ENCODE measurements around the gene ZNF655. TPM values are rescaled to one million over a fixed set of nuclear protein-coding genes. Genes with fewer than 3 reads are reported as not detected.

The ZNF655 gene
- total and polyA plus RNA-seq, 2 experiments from 2014 or later: 20.6 to 55.8 TPM

DNA sequence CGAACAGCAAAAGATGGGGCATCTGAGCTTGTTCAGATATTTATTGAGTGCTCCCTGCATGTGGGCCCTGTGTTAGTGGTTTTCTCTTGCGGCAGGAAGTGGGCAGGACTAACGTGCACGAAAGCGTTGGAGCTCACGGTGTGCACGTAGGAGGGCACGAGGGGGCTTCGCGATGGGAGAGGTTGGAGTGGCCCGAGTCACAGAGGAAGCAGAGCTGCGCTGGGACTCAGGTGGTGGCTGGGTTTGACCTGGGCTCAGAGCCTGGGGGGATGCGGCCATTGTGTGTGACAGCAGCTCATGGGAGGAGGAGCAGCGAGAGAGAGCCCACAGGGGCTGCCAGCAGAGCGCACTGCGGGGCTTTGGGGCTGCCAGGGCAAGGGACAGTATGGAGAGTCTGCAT, 66.0 kb downstream of the ZNF655 start:
- Mint-ChIP-seq H3K27me3 (ENCODE audit: insufficient read depth, low read depth, poor library complexity) (peaks cover 20% of the 10 kb centered on the region), H3K9me3 (no peaks in the 10 kb centered on the region), H3K27ac (no peak overlapping the region), H3K36me3 (ENCODE audit: low read depth) (peaks cover 92% of the 10 kb centered on the region), H3K4me3 (no peak overlapping the region; the same call in 2 of the 3 replicates), H3K4me1 (peaks cover 15% of the 10 kb centered on the region)
- Histone ChIP-seq H4K20me1 (replicated peaks; ENCODE audit: insufficient read depth) (peaks cover 23% of the 10 kb centered on the region), H3K79me2 (replicated peaks; ENCODE audit: insufficient read depth) (no peaks in the 10 kb centered on the region), H2AFZ (no peak overlapping the region), H3K9me2 (ENCODE audit: insufficient read depth) (no peaks in the 10 kb centered on the region), H3F3A (replicated peaks; ENCODE audit: low read depth) (0 out of 2 replicates have a peak, but pooled peaks cover 8% of the 10 kb centered on the region), H3K27me3 (ENCODE audit: insufficient read depth) (no peaks in the 10 kb centered on the region), H3K27ac (ENCODE audit: low read depth) (no peak overlapping the region), H3K4me2 (no peak overlapping the region), H3K36me3 (ENCODE audit: insufficient read depth) (peaks cover 18% of the 10 kb centered on the region), H3K4me1 (ENCODE audit: insufficient read depth) (peaks cover 6% of the 10 kb centered on the region), H3K4me3 (no peak overlapping the region)
- ATAC-seq (no peak), DNase-seq (ENCODE audit: low spot score) (no peak)
- no peak for TF ChIP-seq EZH2 (IDR thresholded peaks at IDR 0.05; ENCODE audit: low read depth, unreplicated experiment)
- TF ChIP-seq, protein P1, sequence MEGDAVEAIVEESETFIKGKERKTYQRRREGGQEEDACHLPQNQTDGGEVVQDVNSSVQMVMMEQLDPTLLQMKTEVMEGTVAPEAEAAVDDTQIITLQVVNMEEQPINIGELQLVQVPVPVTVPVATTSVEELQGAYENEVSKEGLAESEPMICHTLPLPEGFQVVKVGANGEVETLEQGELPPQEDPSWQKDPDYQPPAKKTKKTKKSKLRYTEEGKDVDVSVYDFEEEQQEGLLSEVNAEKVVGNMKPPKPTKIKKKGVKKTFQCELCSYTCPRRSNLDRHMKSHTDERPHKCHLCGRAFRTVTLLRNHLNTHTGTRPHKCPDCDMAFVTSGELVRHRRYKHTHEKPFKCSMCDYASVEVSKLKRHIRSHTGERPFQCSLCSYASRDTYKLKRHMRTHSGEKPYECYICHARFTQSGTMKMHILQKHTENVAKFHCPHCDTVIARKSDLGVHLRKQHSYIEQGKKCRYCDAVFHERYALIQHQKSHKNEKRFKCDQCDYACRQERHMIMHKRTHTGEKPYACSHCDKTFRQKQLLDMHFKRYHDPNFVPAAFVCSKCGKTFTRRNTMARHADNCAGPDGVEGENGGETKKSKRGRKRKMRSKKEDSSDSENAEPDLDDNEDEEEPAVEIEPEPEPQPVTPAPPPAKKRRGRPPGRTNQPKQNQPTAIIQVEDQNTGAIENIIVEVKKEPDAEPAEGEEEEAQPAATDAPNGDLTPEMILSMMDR (conservative IDR thresholded peaks at IDR 0.05; ENCODE audit: low read depth in 2 of 2): 0 out of 4 replicates have a peak, but pooled peaks of 1 of the 2 experiments have one; percentile 3

GRCh38 chr7:99625321-99625720, 66.9 kb downstream of the ZNF655 start:
- Mint-ChIP-seq H3K4me3 (no peak overlapping the region), H3K27me3 (ENCODE audit: insufficient read depth, low read depth, poor library complexity) (peaks cover 16% of the 10 kb centered on the region), H3K27ac (no peak overlapping the region), H3K4me1 (peaks cover 22% of the 10 kb centered on the region), H3K9me3 (no peaks in the 10 kb centered on the region), H3K36me3 (ENCODE audit: low read depth) (peaks cover 92% of the 10 kb centered on the region)
- no peak for ATAC-seq
- DNase-seq (ENCODE audit: low spot score): no peak
- Histone ChIP-seq H3K79me2 (replicated peaks; ENCODE audit: insufficient read depth) (no peaks in the 10 kb centered on the region), H3K27me3 (ENCODE audit: insufficient read depth) (no peaks in the 10 kb centered on the region), H3F3A (replicated peaks; ENCODE audit: low read depth) (0 out of 2 replicates have a peak, but pooled peaks cover 8% of the 10 kb centered on the region), H3K4me1 (ENCODE audit: insufficient read depth) (peaks cover 6% of the 10 kb centered on the region), H3K27ac (ENCODE audit: low read depth) (no peak overlapping the region), H3K4me2 (no peak overlapping the region), H4K20me1 (replicated peaks; ENCODE audit: insufficient read depth) (peaks cover 23% of the 10 kb centered on the region), H3K4me3 (no peak overlapping the region), H2AFZ (no peak overlapping the region), H3K36me3 (ENCODE audit: insufficient read depth) (peaks cover 15% of the 10 kb centered on the region), H3K9me2 (ENCODE audit: insufficient read depth) (no peaks in the 10 kb centered on the region)
- TF ChIP-seq ZNF331 (CRISPR knock-in tag; IDR thresholded peaks at IDR 0.05; ENCODE audit: low read depth) (no peak), EZH2phosphoT487 (IDR thresholded peaks at IDR 0.05; ENCODE audit: unreplicated experiment) (no peak), POLR2AphosphoS5 (IDR thresholded peaks at IDR 0.05; ENCODE audit: low read depth) (no peak), EZH2 (IDR thresholded peaks at IDR 0.05; ENCODE audit: low read depth, unreplicated experiment) (no peak)

GRCh38 chr7:99625961-99626360, 67.5 kb downstream of the ZNF655 start:
- Mint-ChIP-seq H3K36me3 (ENCODE audit: low read depth) (peaks cover 92% of the 10 kb centered on the region), H3K27me3 (ENCODE audit: insufficient read depth, low read depth, poor library complexity) (peaks cover 15% of the 10 kb centered on the region), H3K9me3 (no peaks in the 10 kb centered on the region), H3K4me1 (peaks cover 28% of the 10 kb centered on the region), H3K4me3 (no peak overlapping the region), H3K27ac (no peak overlapping the region)
- Histone ChIP-seq H3K4me3 (no peak overlapping the region), H3K79me2 (replicated peaks; ENCODE audit: insufficient read depth) (no peaks in the 10 kb centered on the region), H4K20me1 (replicated peaks; ENCODE audit: insufficient read depth) (peaks cover 23% of the 10 kb centered on the region), H3K9me2 (ENCODE audit: insufficient read depth) (no peaks in the 10 kb centered on the region), H3K27me3 (ENCODE audit: insufficient read depth) (no peaks in the 10 kb centered on the region), H3K4me2 (no peak overlapping the region), H3K4me1 (ENCODE audit: insufficient read depth) (peaks cover 6% of the 10 kb centered on the region), H3F3A (replicated peaks; ENCODE audit: low read depth) (0 out of 2 replicates have a peak, but pooled peaks cover 8% of the 10 kb centered on the region), H3K27ac (ENCODE audit: low read depth) (no peak overlapping the region), H3K36me3 (ENCODE audit: insufficient read depth) (peaks cover 20% of the 10 kb centered on the region), H2AFZ (no peak overlapping the region)
- no peak for ATAC-seq
- TF ChIP-seq NANOG (IDR thresholded peaks at IDR 0.05; ENCODE audit: borderline replicate concordance) (no peak), EZH2phosphoT487 (IDR thresholded peaks at IDR 0.05; ENCODE audit: unreplicated experiment) (no peak), STAT1 (IDR thresholded peaks at IDR 0.05; ENCODE audit: unreplicated experiment) (no peak)
- no peak for DNase-seq (ENCODE audit: low spot score)

Other genes with a start within 250 kb of the ZNF655 start
- gene ARPC1A, start 232.7 kb upstream of the ZNF655 start, total RNA-seq (2014; rRNA removed; shearing (Covaris generic)): 108 and 168 TPM in 2 replicates
- 210 and 246 TPM in 2 replicates for gene ARPC1A, start 232.7 kb upstream of the ZNF655 start, polyA plus RNA-seq (2016; fragmentation: Nextera tagmentation; extraction: Ambion mirVana)
- gene ARPC1B, start 183.9 kb upstream of the ZNF655 start, total RNA-seq (2014; rRNA removed; shearing (Covaris generic)): 93.2 and 132 TPM in 2 replicates
- gene ARPC1B, start 183.9 kb upstream of the ZNF655 start, polyA plus RNA-seq (2016; fragmentation: Nextera tagmentation; extraction: Ambion mirVana): 89.7 and 101 TPM in 2 replicates
- gene PDAP1, start 150.0 kb upstream of the ZNF655 start, total RNA-seq (2014; rRNA removed; shearing (Covaris generic)): 93.1 and 125 TPM in 2 replicates
- gene PDAP1, start 150.0 kb upstream of the ZNF655 start, polyA plus RNA-seq (2016; fragmentation: Nextera tagmentation; extraction: Ambion mirVana): 134 and 205 TPM in 2 replicates
- gene BUD31, start 149.7 kb upstream of the ZNF655 start, total RNA-seq (2014; rRNA removed; shearing (Covaris generic)): 77.1 and 98.5 TPM in 2 replicates
- gene BUD31, start 149.7 kb upstream of the ZNF655 start, polyA plus RNA-seq (2016; fragmentation: Nextera tagmentation; extraction: Ambion mirVana): 227 and 247 TPM in 2 replicates
- gene PTCD1, start 119.8 kb upstream of the ZNF655 start, total RNA-seq (2014; rRNA removed; shearing (Covaris generic)): 12.2 and 18.1 TPM in 2 replicates
- gene PTCD1, start 119.8 kb upstream of the ZNF655 start, polyA plus RNA-seq (2016; fragmentation: Nextera tagmentation; extraction: Ambion mirVana): 10.7 and 13.4 TPM in 2 replicates
- 88.0 and 93.2 TPM in 2 replicates for gene CPSF4, start 119.7 kb upstream of the ZNF655 start, total RNA-seq (2014; rRNA removed; shearing (Covaris generic))
- 33.4 and 34.3 TPM in 2 replicates for gene CPSF4, start 119.7 kb upstream of the ZNF655 start, polyA plus RNA-seq (2016; fragmentation: Nextera tagmentation; extraction: Ambion mirVana)
- gene ATP5MF, start 92.5 kb upstream of the ZNF655 start, total RNA-seq (2014; rRNA removed; shearing (Covaris generic)): 1,703 and 1,870 TPM in 2 replicates
- 1,770 and 2,005 TPM in 2 replicates for gene ATP5MF, start 92.5 kb upstream of the ZNF655 start, polyA plus RNA-seq (2016; fragmentation: Nextera tagmentation; extraction: Ambion mirVana)
- gene ZNF789, start 85.8 kb upstream of the ZNF655 start, total RNA-seq (2014; rRNA removed; shearing (Covaris generic)): 13.8 and 14.2 TPM in 2 replicates
- gene ZNF789, start 85.8 kb upstream of the ZNF655 start, polyA plus RNA-seq (2016; fragmentation: Nextera tagmentation; extraction: Ambion mirVana): 9.0 and 11.2 TPM in 2 replicates
- gene ZNF394, start 58.4 kb upstream of the ZNF655 start, total RNA-seq (2014; rRNA removed; shearing (Covaris generic)): 26.9 and 29.2 TPM in 2 replicates
- 11.4 and 12.6 TPM in 2 replicates for gene ZNF394, start 58.4 kb upstream of the ZNF655 start, polyA plus RNA-seq (2016; fragmentation: Nextera tagmentation; extraction: Ambion mirVana)
- 10.2 and 13.4 TPM in 2 replicates for gene ZKSCAN5, start 54.0 kb upstream of the ZNF655 start, total RNA-seq (2014; rRNA removed; shearing (Covaris generic))
- gene ZKSCAN5, start 54.0 kb upstream of the ZNF655 start, polyA plus RNA-seq (2016; fragmentation: Nextera tagmentation; extraction: Ambion mirVana): 4.6 and 4.9 TPM in 2 replicates
- gene FAM200A, start 6.5 kb upstream of the ZNF655 start, total RNA-seq (2014; rRNA removed; shearing (Covaris generic)): 7.9 and 10.2 TPM in 2 replicates
- gene FAM200A, start 6.5 kb upstream of the ZNF655 start, polyA plus RNA-seq (2016; fragmentation: Nextera tagmentation; extraction: Ambion mirVana): 4.9 and 7.7 TPM in 2 replicates
- not detected in 2 replicates for gene TMEM225B, start 39.6 kb downstream of the ZNF655 start, total RNA-seq (2014; rRNA removed; shearing (Covaris generic))
- 0.45 and 0.50 TPM in 2 replicates for gene TMEM225B, start 39.6 kb downstream of the ZNF655 start, polyA plus RNA-seq (2016; fragmentation: Nextera tagmentation; extraction: Ambion mirVana)
- gene ZSCAN25, start 58.3 kb downstream of the ZNF655 start, total RNA-seq (2014; rRNA removed; shearing (Covaris generic)): 10.0 and 17.5 TPM in 2 replicates
- gene ZSCAN25, start 58.3 kb downstream of the ZNF655 start, polyA plus RNA-seq (2016; fragmentation: Nextera tagmentation; extraction: Ambion mirVana): 4.8 and 5.8 TPM in 2 replicates
- not detected in 2 replicates for gene CYP3A5, start 121.4 kb downstream of the ZNF655 start, total RNA-seq (2014; rRNA removed; shearing (Covaris generic))
- gene CYP3A5, start 121.4 kb downstream of the ZNF655 start, polyA plus RNA-seq (2016; fragmentation: Nextera tagmentation; extraction: Ambion mirVana): 1.1 and 1.2 TPM in 2 replicates
- gene CYP3A7, start 176.6 kb downstream of the ZNF655 start, total RNA-seq (2014; rRNA removed; shearing (Covaris generic)): not detected in 2 replicates
- 0.12 and 0.19 TPM in 2 replicates for gene CYP3A7, start 176.6 kb downstream of the ZNF655 start, polyA plus RNA-seq (2016; fragmentation: Nextera tagmentation; extraction: Ambion mirVana)
- not detected in 2 replicates for gene CYP3A4, start 225.5 kb downstream of the ZNF655 start, total RNA-seq (2014; rRNA removed; shearing (Covaris generic))
- gene CYP3A4, start 225.5 kb downstream of the ZNF655 start, polyA plus RNA-seq (2016; fragmentation: Nextera tagmentation; extraction: Ambion mirVana): not detected in 2 replicates

Measured in GM23338 (cell line).